Right ventricle myocardium superior (tissue), 1 donor: ENCODE data around the gene NUBP2. TPM values are rescaled to one million over a fixed set of nuclear protein-coding genes. Genes with fewer than 3 reads are reported as not detected.
A peak's percentile ranks its signal among the peaks of the same experiment; 100 is the strongest.

ENCODE experiments used
- ATAC-seq: fragments of 200-7000 bp; cut with Tn5 transposase; one replicate; pipeline ENCODE4 v1.9.1; 2020; ENCODE audit warnings: mild to moderate bottlenecking; ENCODE audit not compliant: poor library complexity
- DNase-seq: peaks from one replicate; pipeline ENCODE4 v3.0.0-alpha.2; 2020
- intact Hi-C: fragments of 100-400 bp; cut with DNase I; formaldehyde crosslinking; loops from one replicate; pipeline ENCODE4 v1.11.2; 2022
- total RNA-seq: library from RNA; stranded (reverse); fragmentation: NEBNext Ultra II Directional; extraction: Animal tissue kit (Norgen Biotek cat#: 25700); gene quantifications from one replicate; pipeline ENCODE4 v1.2.1, GENCODE V29; 2021
- donor health status: DM: no; HTN: yes; CAD: no; lungs with severe emphysema.

Gene NUBP2
- total RNA-seq, 1 donor from 2014 or later, result 34.8 TPM

DNA sequence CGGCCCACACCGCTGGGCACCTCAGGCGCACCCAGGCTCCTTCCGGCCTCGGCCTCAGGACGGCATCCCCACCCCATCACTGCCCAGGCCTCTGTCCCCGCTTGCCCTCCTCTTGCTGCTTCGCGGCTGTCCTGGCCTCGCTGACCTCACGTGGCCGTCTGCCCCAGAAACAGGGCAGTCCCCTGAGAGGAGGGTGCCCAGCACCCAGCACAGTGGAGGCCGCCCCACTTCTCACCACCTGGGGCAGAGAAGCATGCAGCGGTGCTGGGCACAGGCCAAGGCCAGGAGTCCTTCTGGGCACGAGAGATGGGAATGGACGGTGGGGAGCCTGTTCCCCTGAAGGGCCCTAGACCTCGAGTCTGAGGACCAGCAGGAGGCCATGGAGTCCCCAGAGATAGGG, 35.0 kb downstream of the NUBP2 start:
- intact Hi-C loops, result no loop called here
- DNase-seq (no peak), ATAC-seq (no peak)

- intact Hi-C loops, result no loop called here
- ATAC-seq, result no peak
- DNase-seq, result no peak
These were observed 35.6 kb downstream of the NUBP2 start for GRCh38 chr16:1818204-1818872.

GRCh38 chr16:1818873-1819525, 36.2 kb downstream of the NUBP2 start:
- intact Hi-C loops, result no loop called here
- DNase-seq (no peak), ATAC-seq (no peak)

GRCh38 chr16:1819611-1820010, 36.9 kb downstream of the NUBP2 start:
- intact Hi-C loops, result no loop called here
- DNase-seq (no peak), ATAC-seq (no peak)

DNA sequence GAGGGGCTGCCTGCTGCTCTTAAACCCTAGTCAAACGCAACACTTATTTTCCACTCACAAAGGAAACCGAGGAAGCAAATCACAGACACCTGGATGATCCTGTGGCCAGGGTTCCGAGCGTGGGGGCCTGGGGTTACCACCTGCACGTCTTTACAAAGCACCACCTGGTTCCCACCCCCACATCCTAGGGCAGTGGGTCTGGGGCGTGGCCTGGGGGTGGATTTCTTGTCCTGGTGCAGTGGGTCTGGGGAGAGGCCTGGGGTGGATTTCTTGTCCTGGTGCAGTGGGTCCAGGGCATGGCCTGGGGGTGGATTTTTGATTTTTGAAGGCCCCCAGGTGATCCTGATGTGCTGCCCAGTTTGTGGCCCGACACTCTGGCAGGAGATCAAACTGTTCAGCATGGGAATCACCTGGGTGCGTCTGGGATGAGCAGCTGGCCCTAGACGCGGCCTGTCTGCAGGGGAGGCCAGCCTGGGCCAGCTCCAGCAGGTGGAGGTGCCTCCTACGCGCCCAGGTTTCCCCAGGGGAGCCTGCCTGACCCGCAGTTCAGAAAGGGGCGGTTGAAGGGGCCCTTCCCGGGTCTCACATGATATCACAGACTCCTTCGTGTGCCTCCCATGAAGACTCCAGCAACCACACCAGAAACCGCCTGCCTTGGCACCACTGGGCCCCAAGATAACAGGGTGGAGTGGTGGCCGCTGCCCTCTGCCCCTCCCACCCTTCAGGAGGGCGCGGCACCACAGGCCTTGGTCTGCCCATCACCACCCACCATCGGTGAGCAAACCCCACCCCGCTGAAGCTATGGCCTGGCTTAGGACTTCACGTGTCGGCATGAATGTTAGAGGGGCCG, 37.6 kb downstream of the NUBP2 start:
- intact Hi-C loops, result no loop called here
- ATAC-seq (no peak), DNase-seq (no peak)

DNA sequence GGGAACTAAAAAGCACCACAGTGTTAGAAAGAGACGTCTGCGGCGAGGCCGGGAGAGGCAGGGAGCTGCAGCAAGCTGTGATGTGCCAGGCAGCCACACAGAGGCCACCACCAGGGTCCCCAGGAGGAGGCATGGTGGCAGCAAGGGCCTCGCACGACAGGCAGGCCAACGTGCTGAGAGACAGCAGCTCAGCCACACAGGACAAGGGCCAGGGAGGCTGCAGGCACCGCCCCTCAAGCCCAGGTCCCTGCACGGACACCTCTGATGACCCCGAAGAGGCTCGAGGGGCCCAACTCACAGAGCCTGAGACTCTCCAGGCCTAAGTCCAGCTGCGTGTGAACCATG, 38.2 kb downstream of the NUBP2 start:
- DNase-seq, result no peak
- ATAC-seq, result no peak
- intact Hi-C loops, result no loop called here

GRCh38 chr16:1821861-1822611, 39.3 kb downstream of the NUBP2 start:
- DNase-seq (no peak), ATAC-seq (no peak)
- intact Hi-C loops, result no loop called here

- ATAC-seq, result no peak
- intact Hi-C loops, result no loop called here
- no peak for DNase-seq
These were observed 40.0 kb downstream of the NUBP2 start for GRCh38 chr16:1822801-1823200.

- DNase-seq, result no peak
These were observed 41.1 kb downstream of the NUBP2 start for GRCh38 chr16:1823821-1824220.

DNA sequence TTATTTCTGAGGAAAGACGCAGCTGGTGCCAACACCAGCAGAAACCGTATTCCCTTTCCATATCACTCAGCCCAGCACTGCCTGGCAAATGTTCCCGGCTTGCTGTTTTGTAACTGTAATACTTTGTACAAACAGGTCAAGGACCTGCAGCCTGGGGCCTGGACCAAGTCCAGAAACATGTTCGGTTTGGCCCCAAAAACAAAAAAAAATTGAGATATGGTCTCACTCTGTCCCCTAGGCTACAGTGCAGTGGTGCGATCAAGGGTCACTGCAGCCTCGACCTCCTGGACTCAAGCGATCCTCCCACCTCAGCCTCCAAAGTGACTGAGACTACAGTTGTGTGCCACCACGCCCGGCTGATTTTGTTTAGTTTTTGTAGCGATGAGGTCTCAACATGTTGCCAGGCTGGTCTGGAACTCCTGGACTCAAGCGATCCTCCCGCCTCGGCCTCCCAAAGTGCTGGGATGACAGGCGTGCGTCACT, 42.7 kb downstream of the NUBP2 start:
- DNase-seq (no peak), ATAC-seq (no peak)
- intact Hi-C loops, result no loop called here

More at GRCh38 chr16:1823821-1824220, 41.1 kb downstream of the NUBP2 start:
- ATAC-seq, result no peak
- intact Hi-C loops, result no loop called here

- intact Hi-C loops, result no loop called here
- peak; percentile 21 for ATAC-seq
- no peak for DNase-seq
These were observed 43.3 kb downstream of the NUBP2 start for GRCh38 chr16:1825864-1826690.

- peak; percentile 96 for DNase-seq
- peak; percentile 98 for ATAC-seq
- intact Hi-C loops, result no loop called here
These were observed 44.2 kb downstream of the NUBP2 start, which contains the start of the genes FAHD1 and HAGH for GRCh38 chr16:1826691-1827573. FAHD1 (plus strand) TSS chr16:1827206; CDS start chr16:1827239, 33 bp downstream. HAGH (minus strand) TSS chr16:1826825; CDS start chr16:1826787, 38 bp downstream.

DNA sequence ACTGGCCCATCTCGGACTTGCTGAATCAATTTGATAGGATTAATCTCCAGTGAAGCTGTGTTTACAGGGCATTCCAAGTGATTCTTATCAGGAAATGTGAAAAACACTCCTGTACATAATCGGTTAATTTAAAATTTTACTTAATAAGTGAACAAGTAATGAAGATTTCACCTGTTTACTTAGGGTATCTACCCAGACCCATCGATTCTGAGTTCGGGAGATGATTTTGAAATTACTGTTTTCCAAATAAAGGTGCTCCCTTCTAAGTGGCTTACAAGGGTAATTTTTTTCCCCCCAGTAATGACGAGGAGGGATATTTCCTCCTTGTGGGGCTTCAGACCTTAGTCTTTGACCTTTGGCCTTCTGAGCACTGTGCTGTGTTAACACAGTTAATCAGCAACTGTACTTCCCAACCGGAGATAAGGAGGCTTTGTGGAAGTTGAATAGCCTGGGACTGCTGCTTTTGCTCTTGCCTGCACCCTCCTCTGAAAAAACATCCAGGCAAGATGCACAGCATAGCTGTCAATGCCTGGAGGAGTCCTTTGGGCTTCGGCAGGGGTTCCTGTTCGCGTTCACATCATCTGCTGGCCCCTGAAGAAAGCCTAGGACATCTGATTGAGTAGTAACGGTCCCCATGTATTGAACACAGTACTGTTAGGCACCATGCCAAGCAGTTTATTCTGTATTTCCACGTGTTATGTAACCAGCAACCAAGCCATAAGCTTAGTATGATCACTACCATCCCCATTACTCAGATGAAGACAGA, 46.1 kb downstream of the NUBP2 start:
- no peak for DNase-seq
- ATAC-seq, result no peak
- intact Hi-C loops, result no loop called here

GRCh38 chr16:1830213-1830612, 47.5 kb downstream of the NUBP2 start:
- ATAC-seq, result no peak
- DNase-seq, result no peak
- intact Hi-C loops, result no loop called here

GRCh38 chr16:1831186-1832075, 48.7 kb downstream of the NUBP2 start:
- no peak for ATAC-seq
- intact Hi-C loops, result no loop called here
- DNase-seq, result no peak
